ENCODE measurements around the gene ZNF710. TPM values are rescaled to one million over a fixed set of nuclear protein-coding genes. Genes with fewer than 3 reads are reported as not detected.
A peak's percentile ranks its signal among the peaks of the same experiment; 100 is the strongest.
"Not testable (repeated sequence)": the region's sequence is repeated elsewhere in the genome, so short reads cannot be mapped to it uniquely, and the experiment has no call there.

ZNF710 gene
- total RNA-seq, 1 donor from 2014 or later: 34.7 TPM

GRCh38 chr15:90103701-90104329 lies 102.7 kb downstream of the ZNF710 start:
- H3K36me3 Mint-ChIP-seq: no peaks in the 10 kb centered on the region
- H3K4me3 Mint-ChIP-seq: peak overlapping the region; percentile 78
- peak overlapping the region; percentile 82 for H3K27ac Mint-ChIP-seq
- H3K4me1 Mint-ChIP-seq (ENCODE audit: unreplicated experiment): peaks cover 56% of the 10 kb centered on the region
- no peaks in the 10 kb centered on the region for H3K9me3 Mint-ChIP-seq
- no peak for TF ChIP-seq CTCF (conservative IDR thresholded peaks at IDR 0.05)
- no peaks in the 10 kb centered on the region for H3K27me3 Mint-ChIP-seq
- no peak for DNase-seq (ENCODE audit: extremely low spot score, unreplicated experiment)

- Mint-ChIP-seq H3K4me3 (peak overlapping the region; percentile 78), H3K27me3 (no peaks in the 10 kb centered on the region), H3K36me3 (no peaks in the 10 kb centered on the region), H3K9me3 (no peaks in the 10 kb centered on the region), H3K4me1 (ENCODE audit: unreplicated experiment) (peaks cover 49% of the 10 kb centered on the region), H3K27ac (peak overlapping the region; percentile 82)
- DNase-seq (ENCODE audit: extremely low spot score, unreplicated experiment): no peak
- TF ChIP-seq CTCF (conservative IDR thresholded peaks at IDR 0.05): no peak
These were observed 103.4 kb downstream of the ZNF710 start for GRCh38 chr15:90104551-90104950.

- Mint-ChIP-seq H3K9me3 (no peaks in the 10 kb centered on the region), H3K27ac (peak overlapping the region; percentile 82), H3K4me3 (peak overlapping the region; percentile 34), H3K27me3 (no peaks in the 10 kb centered on the region), H3K4me1 (ENCODE audit: unreplicated experiment) (peaks cover 39% of the 10 kb centered on the region), H3K36me3 (no peaks in the 10 kb centered on the region)
- DNase-seq (ENCODE audit: extremely low spot score, unreplicated experiment): no peak
- TF ChIP-seq CTCF (conservative IDR thresholded peaks at IDR 0.05): no peak
These were observed 104.4 kb downstream of the ZNF710 start for GRCh38 chr15:90105521-90105920.

- peak overlapping the region; percentile 68 for H3K27ac Mint-ChIP-seq
- no peaks in the 10 kb centered on the region for H3K27me3 Mint-ChIP-seq
- H3K4me3 Mint-ChIP-seq: peak overlapping the region; percentile 68
- H3K4me1 Mint-ChIP-seq (ENCODE audit: unreplicated experiment): peaks cover 30% of the 10 kb centered on the region
- no peak for DNase-seq (ENCODE audit: extremely low spot score, unreplicated experiment)
- H3K36me3 Mint-ChIP-seq: no peaks in the 10 kb centered on the region
- no peak for TF ChIP-seq CTCF (conservative IDR thresholded peaks at IDR 0.05)
- H3K9me3 Mint-ChIP-seq: no peaks in the 10 kb centered on the region
These were observed 105.5 kb downstream of the ZNF710 start for GRCh38 chr15:90106522-90107117.

GRCh38 chr15:90108038-90108437 lies 106.9 kb downstream of the ZNF710 start:
- DNase-seq (ENCODE audit: extremely low spot score, unreplicated experiment); H3K36me3 Mint-ChIP-seq: not testable (repeated sequence)
- peaks cover 30% of the 10 kb centered on the region for H3K4me1 Mint-ChIP-seq (ENCODE audit: unreplicated experiment)

GRCh38 chr15:90109163-90109751 lies 108.1 kb downstream of the ZNF710 start:
- not testable (repeated sequence) for H3K4me3 Mint-ChIP-seq; H3K9me3 Mint-ChIP-seq; H3K27me3 Mint-ChIP-seq; H3K27ac Mint-ChIP-seq; DNase-seq (ENCODE audit: extremely low spot score, unreplicated experiment); H3K36me3 Mint-ChIP-seq
- H3K4me1 Mint-ChIP-seq (ENCODE audit: unreplicated experiment): peaks cover 20% of the 10 kb centered on the region

More at GRCh38 chr15:90108038-90108437, 106.9 kb downstream of the ZNF710 start:
- H3K27ac Mint-ChIP-seq, H3K4me3 Mint-ChIP-seq, H3K9me3 Mint-ChIP-seq, H3K27me3 Mint-ChIP-seq: not testable (repeated sequence)
